Measurements from ENCODE around the gene SLC4A1AP. TPM values are rescaled to one million over a fixed set of nuclear protein-coding genes. Genes with fewer than 3 reads are reported as not detected.
A peak's percentile ranks its signal among the peaks of the same experiment; 100 is the strongest.
"Not testable (repeated sequence)": the region's sequence is repeated elsewhere in the genome, so short reads cannot be mapped to it uniquely, and the experiment has no call there.

Gene SLC4A1AP, protein sequence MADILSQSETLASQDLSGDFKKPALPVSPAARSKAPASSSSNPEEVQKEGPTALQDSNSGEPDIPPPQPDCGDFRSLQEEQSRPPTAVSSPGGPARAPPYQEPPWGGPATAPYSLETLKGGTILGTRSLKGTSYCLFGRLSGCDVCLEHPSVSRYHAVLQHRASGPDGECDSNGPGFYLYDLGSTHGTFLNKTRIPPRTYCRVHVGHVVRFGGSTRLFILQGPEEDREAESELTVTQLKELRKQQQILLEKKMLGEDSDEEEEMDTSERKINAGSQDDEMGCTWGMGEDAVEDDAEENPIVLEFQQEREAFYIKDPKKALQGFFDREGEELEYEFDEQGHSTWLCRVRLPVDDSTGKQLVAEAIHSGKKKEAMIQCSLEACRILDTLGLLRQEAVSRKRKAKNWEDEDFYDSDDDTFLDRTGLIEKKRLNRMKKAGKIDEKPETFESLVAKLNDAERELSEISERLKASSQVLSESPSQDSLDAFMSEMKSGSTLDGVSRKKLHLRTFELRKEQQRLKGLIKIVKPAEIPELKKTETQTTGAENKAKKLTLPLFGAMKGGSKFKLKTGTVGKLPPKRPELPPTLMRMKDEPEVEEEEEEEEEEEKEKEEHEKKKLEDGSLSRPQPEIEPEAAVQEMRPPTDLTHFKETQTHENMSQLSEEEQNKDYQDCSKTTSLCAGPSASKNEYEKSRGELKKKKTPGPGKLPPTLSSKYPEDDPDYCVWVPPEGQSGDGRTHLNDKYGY
- total RNA-seq = 10 to 100 TPM; 32.7 to 37.5 (median 32.7) TPM

DNA sequence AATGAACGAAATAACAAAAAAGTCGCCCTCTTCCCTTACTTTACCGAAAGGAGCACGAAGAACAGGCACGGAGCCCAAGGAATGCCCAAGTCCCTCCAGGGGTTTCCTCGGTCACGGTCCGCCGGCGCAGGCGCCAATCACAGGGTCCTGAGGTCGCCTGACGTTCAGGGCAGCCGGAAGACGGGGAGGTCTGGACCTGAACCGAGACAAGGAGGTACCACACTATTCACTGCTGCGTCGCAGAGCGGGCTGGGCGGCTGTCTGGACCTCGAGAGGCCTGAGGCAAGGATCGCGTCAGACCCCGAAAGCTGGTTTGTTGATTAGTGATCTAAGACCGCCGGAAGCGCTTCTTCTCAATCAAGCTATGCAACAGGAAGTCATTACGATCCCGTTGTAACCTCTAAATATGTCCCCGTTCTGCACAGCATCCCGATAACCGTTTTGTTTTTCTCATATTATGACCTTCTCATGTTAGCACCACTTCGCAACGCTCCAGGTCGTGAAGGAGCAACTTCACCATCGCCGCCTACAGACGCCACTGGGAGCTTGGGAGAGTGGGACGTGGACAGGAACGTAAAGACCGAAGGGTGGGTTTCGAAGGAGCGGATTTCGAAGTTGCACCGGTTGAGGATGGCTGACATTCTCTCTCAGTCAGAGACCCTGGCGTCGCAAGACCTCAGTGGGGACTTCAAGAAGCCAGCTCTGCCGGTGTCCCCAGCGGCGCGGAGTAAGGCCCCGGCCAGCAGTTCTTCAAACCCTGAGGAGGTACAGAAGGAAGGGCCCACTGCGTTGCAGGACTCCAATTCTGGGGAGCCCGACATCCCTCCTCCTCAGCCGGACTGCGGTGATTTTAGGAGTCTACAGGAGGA lies at the start of gene SLC4A1AP, which contains the start of gene SUPT7L:
Gene SLC4A1AP (plus strand): TSS at position 605 of the 869 bp plus-strand sequence. CDS start 26 bp downstream, at position 631.
Gene SUPT7L (minus strand): TSS at position 330 of the 869 bp plus-strand sequence. CDS start 1,422 bp downstream, outside the sequence.
- peaks cover 47% of the 10 kb centered on the region for H3K4me1 Mint-ChIP-seq (ENCODE audit: low read depth)
- H3K4me3 Mint-ChIP-seq = peak within 1 kb of the TSS; percentile 98
- no peaks in the 10 kb centered on the region for H3K9me3 Mint-ChIP-seq
- peaks cover 36% of the 10 kb centered on the region for H3K36me3 Mint-ChIP-seq (ENCODE audit: insufficient read depth)
- peak; percentile 63 for DNase-seq
- no peaks in the 10 kb centered on the region for H3K27me3 Mint-ChIP-seq (ENCODE audit: low read depth)
- peak; percentile 85 to 89 for ATAC-seq

DNA sequence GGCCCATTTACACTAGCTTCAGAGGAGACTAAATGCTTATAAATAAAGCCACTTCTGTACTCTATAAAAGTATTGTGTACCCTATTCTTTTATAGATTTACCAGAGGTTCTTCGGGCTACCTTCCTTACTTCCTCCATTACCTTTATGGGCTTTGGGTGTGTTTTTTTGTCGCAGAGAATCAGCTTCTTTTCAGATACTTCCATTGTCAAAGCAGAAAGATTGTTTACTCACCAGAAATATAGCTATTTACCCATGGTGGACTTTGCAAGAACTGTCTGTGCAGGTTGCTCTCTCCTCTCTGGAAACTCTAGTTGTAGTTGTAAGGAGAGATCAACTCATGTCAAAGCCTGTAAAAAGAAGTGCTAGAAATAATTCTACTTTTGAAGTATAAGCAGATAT lies 49.7 kb upstream of the SLC4A1AP start:
- ATAC-seq (no peak), DNase-seq (no peak)
- H3K4me1 Mint-ChIP-seq (ENCODE audit: low read depth) = no peaks in the 10 kb centered on the region
- no peaks in the 10 kb centered on the region for H3K9me3 Mint-ChIP-seq
- peaks cover 42% of the 10 kb centered on the region for H3K36me3 Mint-ChIP-seq (ENCODE audit: insufficient read depth)
- H3K27me3 Mint-ChIP-seq (ENCODE audit: low read depth) = no peaks in the 10 kb centered on the region
- no peak overlapping the region for H3K4me3 Mint-ChIP-seq

DNA sequence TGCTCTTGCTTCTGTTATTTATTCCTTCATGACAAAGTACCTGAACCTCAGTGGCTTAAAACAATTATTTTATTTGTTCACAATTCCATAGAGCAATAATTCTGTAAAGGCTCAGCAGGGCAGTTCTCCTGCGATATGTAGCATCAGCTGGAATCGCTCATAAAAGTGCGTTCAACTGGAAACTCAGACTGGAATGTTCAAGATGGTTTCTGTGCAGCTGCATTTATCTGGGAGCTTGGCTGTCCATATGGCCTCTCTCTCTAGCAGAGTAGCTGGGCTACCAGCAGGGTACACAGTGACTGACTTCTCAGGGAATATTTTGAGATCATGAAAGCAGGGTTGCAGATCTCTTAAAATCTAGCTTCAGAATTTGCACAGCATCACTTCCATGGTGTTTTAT lies 48.4 kb upstream of the SLC4A1AP start:
- Mint-ChIP-seq H3K4me3 (no peak overlapping the region), H3K27me3 (ENCODE audit: low read depth) (no peaks in the 10 kb centered on the region), H3K36me3 (ENCODE audit: insufficient read depth) (peaks cover 47% of the 10 kb centered on the region), H3K4me1 (ENCODE audit: low read depth) (no peaks in the 10 kb centered on the region), H3K9me3 (no peaks in the 10 kb centered on the region)
- ATAC-seq (no peak), DNase-seq (no peak)

DNA sequence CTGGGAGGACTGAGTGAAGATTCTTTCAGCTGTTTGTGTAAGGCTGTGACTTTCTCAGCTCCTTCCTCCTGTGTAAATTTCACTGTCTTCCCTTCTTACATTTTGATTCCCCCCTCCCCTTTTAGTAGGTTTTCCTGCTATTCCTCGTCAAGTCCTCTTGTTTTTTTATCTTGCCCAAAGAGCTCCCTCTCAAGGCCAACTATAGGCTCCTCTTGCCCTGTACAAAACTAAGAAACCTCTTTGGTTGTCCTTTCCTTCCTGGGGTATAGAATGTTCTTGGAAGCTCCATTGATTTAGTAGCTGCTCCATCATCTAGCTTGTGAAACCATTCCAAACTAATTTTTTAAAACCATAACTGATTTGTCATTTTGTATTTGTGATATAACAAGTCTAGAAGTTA lies 42.2 kb upstream of the SLC4A1AP start:
- ATAC-seq (no peak), DNase-seq (no peak)
- H3K27me3 Mint-ChIP-seq (ENCODE audit: low read depth) = no peaks in the 10 kb centered on the region
- H3K36me3 Mint-ChIP-seq (ENCODE audit: insufficient read depth) = peaks cover 58% of the 10 kb centered on the region
- H3K4me1 Mint-ChIP-seq (ENCODE audit: low read depth) = no peaks in the 10 kb centered on the region
- H3K4me3 Mint-ChIP-seq = no peak overlapping the region
- no peaks in the 10 kb centered on the region for H3K9me3 Mint-ChIP-seq

DNA sequence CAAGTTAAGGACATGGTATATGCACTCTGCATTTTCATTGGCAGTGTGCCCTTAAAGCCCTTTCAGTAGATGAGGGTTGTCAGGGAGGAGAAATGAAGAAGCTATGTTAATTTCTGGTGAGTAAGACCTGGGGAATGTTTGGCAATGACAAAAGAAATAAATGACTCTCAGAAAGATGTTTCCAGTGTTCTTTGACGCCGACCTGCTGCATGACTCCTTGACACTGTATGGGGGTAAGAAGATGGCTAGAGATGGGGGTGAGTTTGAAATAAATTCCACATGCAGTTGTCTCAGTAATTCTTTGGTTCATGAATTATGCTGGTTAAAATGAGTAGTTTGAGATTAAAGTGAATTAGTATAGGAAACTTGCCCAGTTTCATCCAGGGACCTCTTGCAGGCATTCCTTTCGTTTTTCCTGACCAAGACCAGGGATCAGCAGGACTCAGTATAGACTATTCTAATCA lies 40.7 kb upstream of the SLC4A1AP start:
- ATAC-seq = no peak
- no peak for DNase-seq
- H3K9me3 Mint-ChIP-seq = no peaks in the 10 kb centered on the region
- no peaks in the 10 kb centered on the region for H3K27me3 Mint-ChIP-seq (ENCODE audit: low read depth)
- H3K4me1 Mint-ChIP-seq (ENCODE audit: low read depth) = peaks cover 10% of the 10 kb centered on the region
- H3K4me3 Mint-ChIP-seq = no peak overlapping the region
- H3K36me3 Mint-ChIP-seq (ENCODE audit: insufficient read depth) = peaks cover 49% of the 10 kb centered on the region

DNA sequence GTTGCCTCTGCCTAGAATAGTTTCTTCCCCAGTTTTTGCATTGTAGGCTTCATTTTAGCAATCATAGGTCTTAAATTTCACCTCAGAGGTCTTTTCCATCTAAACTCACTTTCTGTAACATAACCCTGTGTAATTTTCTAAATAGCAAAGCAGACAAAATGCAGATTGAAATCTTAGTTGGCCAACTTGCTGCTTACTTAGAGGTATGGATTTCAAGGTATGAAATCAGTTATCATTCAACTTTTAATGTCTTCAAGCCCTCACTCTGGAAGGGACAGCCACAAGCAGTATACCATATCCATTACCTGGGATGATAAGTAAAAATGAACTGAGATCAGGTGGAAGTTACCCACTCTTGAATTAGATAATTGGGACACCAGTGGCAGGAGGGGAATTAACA lies 38.7 kb upstream of the SLC4A1AP start:
- H3K4me1 Mint-ChIP-seq (ENCODE audit: low read depth) = peaks cover 15% of the 10 kb centered on the region
- no peak overlapping the region for H3K4me3 Mint-ChIP-seq
- peaks cover 40% of the 10 kb centered on the region for H3K36me3 Mint-ChIP-seq (ENCODE audit: insufficient read depth)
- no peak for ATAC-seq
- H3K9me3 Mint-ChIP-seq = no peaks in the 10 kb centered on the region
- H3K27me3 Mint-ChIP-seq (ENCODE audit: low read depth) = no peaks in the 10 kb centered on the region
- no peak for DNase-seq

DNA sequence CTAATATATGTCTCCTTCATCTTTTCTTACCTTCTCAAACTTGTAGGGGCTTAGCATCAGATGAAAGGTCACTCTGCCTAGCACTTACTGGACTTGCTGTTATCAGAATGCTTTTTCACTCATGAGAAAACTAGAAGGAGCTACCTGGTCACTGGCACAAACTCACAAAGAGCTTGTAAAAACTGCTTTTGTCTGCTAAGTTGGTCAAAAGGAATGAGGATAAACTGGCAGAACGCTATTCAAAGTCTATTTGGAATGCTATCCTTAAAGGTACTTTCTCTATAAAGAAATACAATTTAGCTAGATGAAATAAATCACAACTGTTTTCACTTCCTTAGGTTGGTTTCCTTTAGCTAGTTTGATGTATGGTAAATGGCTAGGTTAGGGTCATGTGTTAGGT lies 37.4 kb upstream of the SLC4A1AP start:
- peaks cover 33% of the 10 kb centered on the region for H3K36me3 Mint-ChIP-seq (ENCODE audit: insufficient read depth)
- not testable (repeated sequence) for H3K9me3 Mint-ChIP-seq; H3K4me3 Mint-ChIP-seq; DNase-seq; ATAC-seq; H3K27me3 Mint-ChIP-seq (ENCODE audit: low read depth)
- peaks cover 23% of the 10 kb centered on the region for H3K4me1 Mint-ChIP-seq (ENCODE audit: low read depth)

DNA sequence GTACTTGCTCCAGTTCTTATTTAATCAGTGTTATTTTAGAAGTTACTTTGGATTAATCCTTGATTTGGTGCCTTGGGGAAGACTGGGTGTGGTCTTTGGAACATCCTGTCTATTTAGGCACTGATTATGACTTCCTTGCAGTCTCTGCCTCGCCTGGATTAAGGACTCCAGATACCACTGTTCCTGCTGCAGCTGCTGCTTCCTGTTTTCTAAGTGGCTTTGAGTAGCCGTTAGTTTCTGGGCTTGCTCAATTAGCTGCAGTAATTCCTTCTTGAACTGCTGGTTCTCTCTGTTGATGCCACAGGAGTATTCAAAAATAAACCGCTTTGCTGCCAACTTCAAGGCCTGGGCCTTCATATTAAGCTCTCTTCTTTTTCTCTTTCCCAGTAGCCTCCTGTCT lies 36.8 kb upstream of the SLC4A1AP start:
- ATAC-seq; H3K9me3 Mint-ChIP-seq; H3K27me3 Mint-ChIP-seq (ENCODE audit: low read depth); H3K4me3 Mint-ChIP-seq; DNase-seq: not testable (repeated sequence)
- peaks cover 33% of the 10 kb centered on the region for H3K36me3 Mint-ChIP-seq (ENCODE audit: insufficient read depth)
- H3K4me1 Mint-ChIP-seq (ENCODE audit: low read depth) = peaks cover 26% of the 10 kb centered on the region

DNA sequence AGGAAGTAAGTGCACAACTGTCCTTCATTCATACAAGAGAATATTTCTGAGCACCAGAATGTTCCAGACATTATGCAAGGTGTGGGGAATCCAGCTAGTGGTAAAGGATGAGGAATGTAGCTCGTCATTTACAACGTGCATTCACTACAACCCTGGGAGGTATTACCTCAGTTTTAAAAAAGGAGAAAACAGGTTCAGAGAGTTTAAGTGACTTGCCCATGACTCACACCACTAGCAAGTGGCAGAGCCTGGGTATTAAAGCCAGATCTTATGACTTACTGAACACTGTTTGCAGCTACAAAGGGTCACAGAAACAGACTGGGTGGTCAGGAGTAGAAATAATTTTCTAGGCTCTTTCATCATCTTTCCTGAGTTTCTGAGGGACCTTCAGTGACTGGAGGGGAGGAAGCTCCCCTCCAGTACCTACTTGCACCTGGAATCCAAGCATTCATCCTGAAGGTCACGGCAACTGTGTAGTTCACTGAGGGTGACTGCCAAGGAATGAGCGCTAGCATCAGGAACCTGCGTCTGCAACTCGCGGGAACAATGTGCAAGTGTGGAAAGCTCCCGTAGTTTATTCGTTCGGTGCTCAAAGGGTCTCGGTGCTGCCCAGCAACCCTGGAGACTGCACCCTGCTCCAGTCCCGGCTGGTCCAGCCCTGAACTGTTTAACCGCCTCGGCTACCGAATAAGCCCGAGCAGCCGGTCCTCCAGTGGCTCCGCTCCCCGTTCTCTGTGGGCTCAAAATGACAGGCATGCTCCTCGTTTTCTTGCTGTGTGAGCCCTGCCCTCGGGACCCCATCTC lies 35.5 kb upstream of the SLC4A1AP start:
- no peaks in the 10 kb centered on the region for H3K9me3 Mint-ChIP-seq
- ATAC-seq = peak; percentile 64 to 65
- no peaks in the 10 kb centered on the region for H3K27me3 Mint-ChIP-seq (ENCODE audit: low read depth)
- peaks cover 28% of the 10 kb centered on the region for H3K4me1 Mint-ChIP-seq (ENCODE audit: low read depth)
- peaks cover 31% of the 10 kb centered on the region for H3K36me3 Mint-ChIP-seq (ENCODE audit: insufficient read depth)
- DNase-seq = no peak
- no peak overlapping the region for H3K4me3 Mint-ChIP-seq

DNA sequence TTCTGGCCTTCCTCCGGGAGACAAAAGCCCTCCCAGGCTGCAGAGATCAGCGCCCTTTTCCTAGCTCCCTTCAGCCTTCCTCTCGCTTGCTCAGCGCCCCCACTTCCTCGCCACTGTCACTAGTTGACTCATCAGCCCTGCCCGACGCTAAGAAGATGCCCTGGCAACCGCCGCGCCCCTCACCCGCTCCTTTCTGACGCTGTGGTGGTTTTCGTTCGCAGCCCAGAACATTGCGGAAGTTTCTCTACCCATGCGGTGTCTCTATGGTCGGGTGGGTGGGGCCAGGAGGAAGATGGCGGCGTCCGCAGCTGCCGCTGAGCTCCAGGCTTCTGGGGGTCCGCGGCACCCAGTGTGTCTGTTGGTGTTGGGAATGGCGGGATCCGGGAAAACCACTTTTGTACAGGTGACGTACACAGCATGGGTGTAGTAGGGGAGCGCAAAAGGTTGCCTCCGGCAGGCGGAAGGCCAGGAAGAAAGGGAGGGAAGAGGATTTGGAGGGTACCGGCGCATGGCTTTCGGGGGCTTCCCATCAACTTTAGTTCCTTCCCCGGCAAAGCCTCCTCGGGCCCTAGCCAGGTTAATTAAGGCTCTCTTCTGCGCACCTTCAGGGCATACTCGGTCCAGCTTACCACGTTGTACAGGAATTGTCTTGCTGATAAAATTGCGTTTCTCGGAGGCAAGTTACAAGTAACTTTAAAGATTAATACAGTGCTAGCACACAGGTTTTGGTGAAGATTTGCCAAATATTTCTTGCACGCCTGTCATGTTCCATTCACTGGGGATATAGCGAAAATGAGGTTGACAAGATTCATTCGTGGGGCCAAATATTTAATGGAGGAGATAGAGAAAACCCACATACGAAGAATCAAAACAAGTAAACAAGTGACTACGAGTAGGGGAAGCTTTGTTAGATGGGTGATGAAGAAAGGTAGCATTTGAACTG lies 34.7 kb upstream of the SLC4A1AP start, which contains the start of the genes CCDC121 and GPN1:
Gene CCDC121 (minus strand): TSS at position 246 of the 943 bp plus-strand sequence. CDS start 1,213 bp downstream, outside the sequence.
Gene GPN1 (plus strand): TSS at position 284 of the 943 bp plus-strand sequence. CDS start 9 bp downstream, at position 293.
- peak; percentile 98 for ATAC-seq
- DNase-seq = peak; percentile 93
- Mint-ChIP-seq H3K27me3 (ENCODE audit: low read depth) (no peaks in the 10 kb centered on the region), H3K4me1 (ENCODE audit: low read depth) (peaks cover 30% of the 10 kb centered on the region), H3K36me3 (ENCODE audit: insufficient read depth) (peaks cover 29% of the 10 kb centered on the region), H3K9me3 (no peaks in the 10 kb centered on the region), H3K4me3 (no peak within 1 kb of the TSS)

DNA sequence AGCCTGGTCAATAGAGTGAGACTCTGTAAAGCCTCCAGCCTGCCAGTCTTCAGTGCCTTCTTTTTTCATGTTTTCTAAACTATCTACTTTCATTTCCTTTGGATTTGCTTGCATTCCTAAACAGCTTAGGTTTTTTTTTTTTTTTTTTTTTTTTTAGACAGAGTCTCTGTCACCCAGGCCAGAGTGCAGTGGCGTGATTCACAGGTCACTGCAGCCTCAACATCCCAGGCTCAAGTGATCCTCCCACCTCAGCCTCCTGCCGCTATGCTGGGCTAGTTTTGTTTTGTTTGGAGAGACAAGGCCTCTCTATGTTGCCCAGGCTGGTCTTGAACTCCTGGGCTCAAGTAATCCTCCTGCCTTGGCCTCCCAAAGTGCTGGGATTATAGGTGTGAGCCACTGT lies 33.4 kb upstream of the SLC4A1AP start:
- H3K4me3 Mint-ChIP-seq; DNase-seq; H3K27me3 Mint-ChIP-seq (ENCODE audit: low read depth); ATAC-seq; H3K9me3 Mint-ChIP-seq: not testable (repeated sequence)
- Mint-ChIP-seq H3K36me3 (ENCODE audit: insufficient read depth) (peaks cover 32% of the 10 kb centered on the region), H3K4me1 (ENCODE audit: low read depth) (peaks cover 30% of the 10 kb centered on the region)

DNA sequence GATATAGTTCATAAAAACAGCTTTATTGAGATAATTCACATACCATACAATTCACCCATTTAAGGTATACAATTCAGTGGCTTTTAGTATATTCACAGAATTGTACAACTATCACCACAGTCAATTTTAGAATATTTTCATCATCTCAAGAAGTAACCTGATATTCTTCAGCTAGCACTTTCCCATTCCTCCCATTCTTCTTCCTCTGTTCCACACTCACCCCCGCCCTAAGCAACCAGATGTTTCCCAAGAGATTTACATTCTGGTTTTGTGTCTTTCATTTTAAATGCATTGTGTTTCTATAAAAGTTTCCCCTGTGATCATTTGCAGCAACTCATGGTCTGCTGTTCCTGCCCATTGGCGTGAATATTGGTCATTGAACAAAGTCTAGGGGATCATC lies 29.4 kb upstream of the SLC4A1AP start:
- H3K4me1 Mint-ChIP-seq (ENCODE audit: low read depth) = peaks cover 35% of the 10 kb centered on the region
- no peaks in the 10 kb centered on the region for H3K27me3 Mint-ChIP-seq (ENCODE audit: low read depth)
- ATAC-seq (no peak), DNase-seq (no peak)
- no peaks in the 10 kb centered on the region for H3K9me3 Mint-ChIP-seq
- H3K4me3 Mint-ChIP-seq = no peak overlapping the region
- H3K36me3 Mint-ChIP-seq (ENCODE audit: insufficient read depth) = peaks cover 51% of the 10 kb centered on the region

Measured in activated T-cell treated with anti-CD3 and anti-CD28 coated beads, Interleukin-2, amount 50 U/mL, for 4 hours (primary cell).